Stimulated activated CD8-positive, alpha-beta memory T cell treated with anti-CD3 and anti-CD28 coated beads, Interleukin-15, amount 100 ng/mL, for 24 hours (primary cell): ENCODE data around the gene CER1.
"Not testable (repeated sequence)": the region's sequence is repeated elsewhere in the genome, so short reads cannot be mapped to it uniquely, and the experiment has no call there.

Experiments
- DNase-seq: peaks from one replicate; pipeline ENCODE4 v3.0.0-alpha.2; 2020; ENCODE audit warnings: low read depth

CER1 gene

DNA sequence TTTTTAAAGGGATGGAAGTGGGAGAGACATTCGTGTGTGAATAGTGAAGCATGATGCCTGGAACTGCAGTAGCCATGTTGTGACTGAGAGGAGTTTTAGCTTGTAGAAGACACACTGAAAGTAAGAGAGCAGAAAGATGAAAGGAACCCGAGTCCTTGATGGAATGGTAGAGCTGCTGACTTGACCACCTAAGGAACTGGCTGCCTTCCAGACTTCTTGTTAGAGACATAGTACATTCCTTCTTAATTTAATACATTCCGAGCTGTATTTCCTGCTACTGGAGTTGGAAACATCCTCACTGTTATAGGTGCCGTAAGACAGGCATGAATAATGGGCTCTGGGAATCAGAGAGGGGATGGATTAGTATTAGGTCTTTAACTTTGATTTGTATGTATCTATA is 7.4 kb downstream of the CER1 start:
- no peak for DNase-seq

DNA sequence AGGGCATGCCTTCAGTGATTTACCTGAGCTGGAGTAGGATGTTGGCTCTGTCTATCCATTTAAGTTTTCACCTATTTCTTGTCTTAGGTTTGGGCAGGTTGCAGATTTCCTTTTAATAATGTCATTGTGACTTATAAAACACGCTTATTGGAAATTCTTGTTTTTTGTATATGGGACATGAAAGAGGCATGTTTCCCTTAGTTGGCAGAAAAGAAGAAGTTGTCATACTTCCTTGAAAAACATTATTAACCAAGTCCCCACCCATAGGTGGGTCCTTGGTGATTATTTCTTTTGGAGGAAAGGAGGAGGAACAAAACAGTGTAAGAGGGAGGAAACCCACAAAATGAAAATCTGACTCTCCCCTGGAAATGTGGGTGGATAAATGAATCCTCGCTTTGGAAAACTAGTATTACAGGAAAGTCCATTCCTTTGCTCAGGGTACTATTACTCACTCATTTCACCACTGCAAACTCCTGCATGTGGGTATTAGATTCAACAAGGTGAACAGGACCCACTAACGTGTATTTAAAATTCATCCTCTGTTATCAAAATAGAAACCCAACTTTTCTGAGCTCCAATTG is 9.3 kb downstream of the CER1 start:
- DNase-seq = no peak

DNA sequence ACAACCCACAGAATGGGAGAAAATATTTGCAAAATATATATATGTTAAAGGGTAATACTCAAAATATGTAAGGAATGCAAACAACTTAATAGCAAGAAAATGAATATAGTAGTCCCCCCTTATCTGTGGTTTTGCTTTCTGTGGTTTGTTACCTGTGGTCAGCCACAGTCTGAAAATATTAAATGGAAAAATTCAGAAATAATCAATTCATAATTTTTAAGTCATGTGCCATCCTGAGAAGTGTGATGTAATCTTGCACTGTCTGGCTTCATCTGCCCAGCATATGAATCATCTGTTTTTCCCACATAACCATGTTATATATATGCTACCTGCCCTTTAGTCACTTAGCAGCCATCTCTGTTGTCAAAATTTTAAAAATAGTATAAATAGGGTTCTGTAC is 11.7 kb downstream of the CER1 start:
- no peak for DNase-seq

- DNase-seq = no peak
These were observed 15.9 kb downstream of the CER1 start for GRCh38 chr9:14706530-14707140.

DNA sequence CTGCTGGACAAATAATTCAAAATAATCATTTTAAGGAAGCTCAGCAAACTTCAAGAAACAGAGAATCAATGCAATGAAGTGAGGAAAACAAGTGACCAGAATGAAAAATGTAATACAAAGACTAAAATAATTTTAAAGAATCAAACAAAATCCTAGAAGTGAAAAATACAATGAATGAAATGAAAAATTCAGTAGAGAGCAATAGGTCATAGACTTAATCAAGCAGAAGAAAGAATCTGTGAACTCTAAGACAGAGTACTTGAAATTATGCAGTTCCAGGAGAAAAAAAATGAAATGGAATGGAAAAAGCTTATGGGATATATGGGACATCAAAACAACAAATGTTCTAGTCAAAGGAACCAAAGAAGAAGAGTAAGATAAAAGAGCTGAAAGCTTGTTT is 17.5 kb downstream of the CER1 start:
- DNase-seq = no peak

- no peak for DNase-seq
These were observed 18.3 kb downstream of the CER1 start for GRCh38 chr9:14704281-14704680.

GRCh38 chr9:14702200-14702720 is 20.3 kb downstream of the CER1 start:
- DNase-seq = no peak

DNA sequence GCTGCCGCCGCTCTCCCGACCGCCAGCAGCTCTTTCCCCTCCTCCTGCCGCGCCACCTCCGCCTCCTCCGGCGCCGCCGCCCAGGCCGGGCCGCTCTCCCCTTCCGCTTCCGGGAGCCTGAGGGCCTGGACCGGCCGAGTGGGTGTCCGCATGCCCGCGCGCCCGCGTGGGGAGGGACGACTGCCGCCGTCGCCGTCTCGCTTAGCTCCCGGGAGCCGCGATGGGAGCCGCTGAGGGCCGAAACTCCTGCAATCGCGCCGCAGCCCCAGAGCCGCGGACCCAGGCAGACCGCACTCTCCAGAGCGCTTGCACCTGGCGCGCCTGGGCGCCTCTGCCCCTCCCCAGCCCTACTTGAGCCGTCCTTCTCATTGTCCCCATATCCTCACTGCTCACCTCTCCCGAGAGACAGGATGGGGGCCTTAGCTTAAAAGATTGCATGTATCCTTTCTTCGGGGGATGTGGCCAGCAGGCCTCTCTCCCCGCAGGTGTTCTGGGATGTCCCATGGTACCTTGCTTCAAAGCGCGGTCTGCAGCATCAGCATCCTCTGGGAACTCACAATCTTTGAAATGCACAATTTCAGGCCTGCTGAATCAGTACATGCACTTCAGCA is 29.2 kb downstream of the CER1 start, which contains the start of gene ZDHHC21:
Gene ZDHHC21, minus strand, starts transcription at position 182 of the 611 bp plus-strand sequence. CDS start 19,092 bp downstream, outside the sequence.
- DNase-seq = peak; percentile 44

GRCh38 chr9:14692470-14693250 is 29.9 kb downstream of the CER1 start:
- DNase-seq = no peak

- DNase-seq = no peak
These were observed 31.4 kb downstream of the CER1 start for GRCh38 chr9:14690948-14691730.

- no peak for DNase-seq
These were observed 35.4 kb downstream of the CER1 start for GRCh38 chr9:14687042-14687719.

DNA sequence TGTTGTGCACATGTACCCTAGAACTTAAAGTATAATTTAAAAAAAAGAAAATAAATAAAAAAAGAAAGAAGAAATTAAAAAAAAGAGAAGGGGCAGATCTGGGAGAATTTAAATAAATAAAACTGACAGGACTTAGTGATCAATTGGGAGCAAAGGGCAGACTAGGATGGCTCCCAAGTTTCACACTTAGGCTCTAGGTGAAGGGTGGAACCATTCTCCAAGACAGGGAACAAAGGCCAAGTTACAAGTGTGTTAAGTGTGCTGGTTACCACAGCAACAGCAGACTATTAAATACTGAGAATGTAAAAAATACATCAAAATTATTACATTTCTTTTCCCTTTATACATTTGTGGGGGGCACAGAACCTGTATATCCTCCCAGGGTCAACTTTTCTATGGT is 36.4 kb downstream of the CER1 start:
- no peak for DNase-seq

DNA sequence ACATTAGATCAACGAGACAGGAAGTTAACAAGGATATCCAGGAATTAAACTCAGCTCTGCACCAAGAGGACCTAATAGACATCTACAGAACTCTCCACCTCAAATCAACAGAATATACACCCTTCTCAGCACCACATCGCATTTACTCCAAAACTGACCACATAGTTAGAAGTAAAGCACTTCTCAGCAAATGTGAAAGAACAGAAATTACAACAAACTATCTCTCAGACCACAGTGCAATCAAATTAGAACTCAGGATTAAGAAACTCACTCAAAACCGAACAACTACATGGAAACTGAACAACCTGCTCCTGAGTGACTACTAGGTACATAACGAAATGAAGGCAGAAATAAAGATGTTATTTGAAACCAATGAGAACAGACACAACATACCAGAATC is 39.9 kb downstream of the CER1 start:
- DNase-seq = not testable (repeated sequence)

DNA sequence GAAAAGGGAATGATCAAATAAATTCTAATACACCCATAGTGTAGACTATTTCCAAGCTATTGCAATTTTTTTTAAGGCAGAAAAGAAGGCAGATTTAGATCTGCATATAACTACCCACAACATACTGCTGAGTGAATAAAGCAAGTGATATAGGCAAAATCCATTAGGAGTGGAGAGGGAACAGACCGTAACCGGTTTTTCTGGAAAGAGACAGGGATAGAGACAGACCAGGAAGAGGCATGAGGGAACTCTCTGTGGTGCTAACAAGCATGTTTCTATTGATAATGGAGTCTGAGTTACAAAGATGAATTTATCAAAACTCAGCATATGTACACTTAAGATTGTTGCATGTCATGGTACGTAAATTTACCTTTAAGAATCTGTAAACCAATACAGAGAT is 43.8 kb downstream of the CER1 start:
- DNase-seq = no peak

DNA sequence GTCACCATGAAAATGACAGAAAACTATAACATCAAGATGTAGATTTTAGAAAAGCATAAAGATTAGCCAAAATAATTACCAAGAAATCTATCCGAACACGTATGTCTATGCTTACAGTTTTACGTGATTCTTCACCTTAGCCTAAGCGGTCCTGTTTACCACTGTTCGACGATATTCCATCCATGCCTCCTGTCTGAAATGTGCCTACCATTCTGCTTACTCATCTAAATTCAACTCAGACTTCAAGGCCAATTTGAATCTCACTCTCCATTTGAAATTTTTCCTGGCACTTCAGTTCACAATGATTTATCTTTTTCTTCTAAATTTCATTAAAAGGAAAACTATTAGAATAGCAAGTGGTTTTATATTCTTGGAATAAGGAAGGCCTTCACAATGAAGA is 44.7 kb downstream of the CER1 start:
- DNase-seq = no peak

DNA sequence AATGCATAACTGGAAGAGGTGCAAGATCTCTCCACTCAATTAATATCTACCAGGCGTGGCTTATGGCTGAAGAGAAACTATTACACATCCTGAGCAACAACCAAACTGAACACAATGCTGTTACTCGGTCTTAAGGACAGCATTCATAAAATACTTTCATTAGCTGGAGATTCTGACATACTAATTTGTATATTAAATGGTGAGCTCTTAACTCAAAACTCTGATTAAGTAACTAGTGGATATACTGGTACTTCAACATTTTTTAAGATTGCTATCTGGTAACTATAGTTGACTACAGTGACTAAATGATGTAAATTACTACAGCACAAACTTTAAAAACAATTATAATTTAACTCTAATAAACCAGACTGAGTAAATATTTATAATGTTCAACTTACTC is 45.1 kb downstream of the CER1 start:
- DNase-seq = no peak

DNA sequence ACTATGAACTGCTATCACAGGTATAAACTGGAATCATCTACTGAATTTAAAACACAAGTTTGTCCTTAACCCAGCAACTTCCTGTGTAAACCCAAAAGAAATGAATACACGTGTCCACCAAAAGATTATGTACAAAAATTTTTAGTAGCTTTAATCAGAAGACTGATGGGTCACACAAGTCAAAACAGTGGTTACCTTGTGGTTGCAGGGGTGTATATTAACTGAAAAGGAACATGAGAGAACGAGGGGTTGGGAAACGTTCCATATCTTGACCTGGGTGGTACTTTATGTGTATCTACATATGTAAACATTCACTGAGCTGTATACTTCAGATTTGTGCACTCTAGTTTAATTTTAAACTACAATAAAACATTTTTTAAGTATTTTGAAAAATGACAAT is 47.9 kb downstream of the CER1 start:
- DNase-seq = no peak

- DNase-seq = no peak
These were observed 51.2 kb downstream of the CER1 start for GRCh38 chr9:14671377-14671776.

DNA sequence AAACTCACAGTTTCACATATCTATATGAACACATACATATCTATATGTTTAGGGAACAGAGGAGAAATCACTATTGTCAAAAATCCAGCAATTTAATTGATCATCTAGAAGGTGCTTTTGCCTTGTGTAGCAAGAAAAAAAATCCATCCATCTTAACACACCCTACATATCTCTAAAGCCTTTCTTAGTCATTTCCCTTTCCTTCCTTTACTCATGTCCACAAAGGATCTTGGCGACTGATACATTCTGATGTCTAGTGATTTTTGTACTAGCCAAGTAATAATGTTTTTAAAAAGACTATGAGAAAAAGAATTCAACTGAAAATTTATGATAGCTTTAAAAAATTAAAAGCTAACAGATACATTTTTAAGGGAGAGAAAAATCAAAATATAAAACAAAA is 51.8 kb downstream of the CER1 start:
- no peak for DNase-seq
